K562 (cell line): ENCODE measurements around the gene ALPK1. TPM values are rescaled to one million over a fixed set of nuclear protein-coding genes. Genes with fewer than 3 reads are reported as not detected.

Experiments
- ATAC-seq: fragments of 200-7000 bp; cut with Tn5 transposase; 3 replicates; pipeline ENCODE4 v1.9.1; 2020; ENCODE audit warnings: moderate library complexity
- BruUV-seq: library from RNA; stranded (reverse); fragments of 400-500 nt; replicated peaks from 2 replicates; lab custom pipeline; 2021; lab: Mats Ljungman, UMichigan
- CTCF ChIA-PET: fragments of 300-600 bp; formaldehyde crosslinking; extraction: SDS; loops from one replicate; lab custom pipeline; 2021; ENCODE audit warnings: low intra/inter-chr PET ratio; lab: Yijun Ruan, JAX
- POLR2A ChIA-PET: fragments of 300-600, 350-650 bp; sonication (Branson Sonifier 250); formaldehyde crosslinking; extraction: SDS; loops from one replicate; lab custom pipeline; 2021; ENCODE audit warnings: antibody characterized with exemption, inconsistent platforms; lab: Yijun Ruan, JAX
- DNase-seq, 4 experiments: peaks; one replicate each; pipeline versions ENCODE4 v3.0.0 to v3.0.0-alpha.2; 2011 to 2018; ENCODE audit warnings: low spot score in 3 of 4, mixed read lengths in 3 of 4; ENCODE audit errors: extremely low read depth in 1 of 4
- FAIRE-seq: peaks from 2 replicates; lab custom pipeline; 2011; peaks lifted over from hg19 to GRCh38; lab: Jason Lieb, UNC
- H2AFZ ChIP-seq: 2 replicates; pipeline ENCODE4 v1.6.0; 2011; ENCODE audit warnings: low read depth, low read length, control low read depth, inconsistent platforms
- H3K27ac ChIP-seq: fragments of 200-600 bp; 3 replicates; pipeline ENCODE4 v1.8.0; 2011; ENCODE audit warnings: low read depth, mild to moderate bottlenecking, control low read depth, inconsistent platforms, low read length, moderate library complexity, mixed read lengths; ENCODE audit errors: extremely low read depth
- H3K27me3 ChIP-seq, 2 experiments: fragments of 300-600 bp in 1 of 2; 2 replicates in 1 of 2; 3 replicates in 1 of 2; pipeline versions ENCODE4 v1.6.0 to v1.8.0; 2011; ENCODE audit warnings: inconsistent platforms in 2 of 2, low read length in 2 of 2, mild to moderate bottlenecking in 1 of 2, mixed read lengths in 1 of 2, moderate library complexity in 1 of 2; ENCODE audit not compliant: control insufficient read depth in 2 of 2, insufficient read depth in 2 of 2
- H3K36me3 ChIP-seq: fragments of 300-600 bp; 3 replicates; pipeline ENCODE4 v1.8.0; 2011; ENCODE audit warnings: mild to moderate bottlenecking, low read length, inconsistent platforms; ENCODE audit not compliant: control insufficient read depth, insufficient read depth
- H3K4me1 ChIP-seq, 2 experiments: fragments of 200-600 bp in 1 of 2; replicated peaks in 1 of 2; 2 replicates in 1 of 2; 3 replicates in 1 of 2; pipeline versions ENCODE4 v1.5.1 to v1.8.0; 2011; ENCODE audit warnings: inconsistent platforms in 2 of 2, low read length in 2 of 2, mild to moderate bottlenecking in 1 of 2, mixed read lengths in 1 of 2, moderate library complexity in 1 of 2; ENCODE audit not compliant: control insufficient read depth in 2 of 2, insufficient read depth in 2 of 2
- H3K4me2 ChIP-seq: 2 replicates; pipeline ENCODE4 v1.6.1; 2011; ENCODE audit warnings: low read length, control low read depth, inconsistent platforms, mixed read lengths; ENCODE audit not compliant: insufficient read depth
- H3K4me3 ChIP-seq: fragments of 200-600 bp; sonication (generic), shearing (Covaris generic); 2 replicates; pipeline ENCODE4 v1.5.1; 2016; ENCODE audit warnings: control low read depth, inconsistent platforms
- H3K79me2 ChIP-seq: fragments of 200-600 bp; 3 replicates; pipeline ENCODE4 v1.8.0; 2011; ENCODE audit warnings: low read length, inconsistent platforms; ENCODE audit not compliant: control insufficient read depth, insufficient read depth
- H3K9ac ChIP-seq, 2 experiments: 2 replicates each; pipeline versions ENCODE4 v1.6.0 to v1.6.1; 2011; ENCODE audit warnings: low read depth in 2 of 2, low read length in 2 of 2, control low read depth in 1 of 2, inconsistent platforms in 1 of 2, mild to moderate bottlenecking in 1 of 2, mixed read lengths in 1 of 2; ENCODE audit not compliant: insufficient read depth in 1 of 2
- H3K9me1 ChIP-seq: one replicate; pipeline ENCODE4 v1.6.0; 2011; ENCODE audit warnings: inconsistent platforms, mild to moderate bottlenecking, low read length, moderate library complexity; ENCODE audit not compliant: control insufficient read depth, insufficient read depth
- H3K9me3 ChIP-seq: replicated peaks from 2 replicates; pipeline ENCODE4 v1.5.1; 2011; ENCODE audit warnings: low read depth, low read length, inconsistent platforms; ENCODE audit not compliant: control insufficient read depth, insufficient read depth
- H4K20me1 ChIP-seq: replicated peaks from 2 replicates; pipeline ENCODE4 v1.6.1; 2011; ENCODE audit warnings: low read length, inconsistent platforms, mixed read lengths; ENCODE audit not compliant: control insufficient read depth, insufficient read depth
- CBX3 ChIP-seq, 2 experiments: IDR thresholded peaks; 1 replicate in 1 of 2; 2 replicates in 1 of 2; pipeline ENCODE4 v1.6.1; 2012; ENCODE audit warnings: inconsistent platforms in 2 of 2, low read length in 2 of 2, borderline replicate concordance in 1 of 2, control low read depth in 1 of 2
- ETV1 ChIP-seq: fragments of 450-650 bp; conservative IDR thresholded peaks from 2 replicates; pipeline ENCODE4 v1.6.1; 2016; ENCODE audit warnings: missing genetic modification characterization, control low read depth, low read depth, missing compliant biosample characterization
- HDAC2 ChIP-seq: fragments of 450-650 bp; IDR thresholded peaks from 2 replicates; pipeline ENCODE4 v1.6.1; 2016; ENCODE audit warnings: mild to moderate bottlenecking
- HMGN3 ChIP-seq: IDR thresholded peaks from 2 replicates; pipeline ENCODE4 v1.6.1; 2011; ENCODE audit warnings: borderline replicate concordance, low read depth, mild to moderate bottlenecking, mixed read lengths, low read length; ENCODE audit not compliant: insufficient read length; ENCODE audit errors: extremely low read depth
- LEF1 ChIP-seq: fragments of 450-650 bp; IDR thresholded peaks from 2 replicates; pipeline ENCODE4 v1.6.1; 2016; ENCODE audit warnings: mild to moderate bottlenecking
- PRPF4 ChIP-seq: fragments of 200-400 bp; formaldehyde crosslinking; IDR thresholded peaks from one replicate; pipeline ENCODE4 v1.6.1; 2017; ENCODE audit warnings: low read length, low read depth, mild to moderate bottlenecking; ENCODE audit not compliant: insufficient read depth, poor library complexity, severe bottlenecking
- TGIF2 ChIP-seq: sonication (generic); formaldehyde crosslinking; IDR thresholded peaks from 2 replicates; pipeline ENCODE4 v1.8.1; 2022; ENCODE audit warnings: mild to moderate bottlenecking, missing genetic modification reagents, moderate library complexity
- U2AF1 ChIP-seq: fragments of 200-400 bp; formaldehyde crosslinking; optimal IDR thresholded peaks from 2 replicates; pipeline ENCODE3; 2017; ENCODE audit warnings: mild to moderate bottlenecking, low read depth, low read length, moderate library complexity
- WGBS: fragments of 100-300 bp; shearing (Covaris generic); methylation state at CpG from one replicate; pipeline ENCODE4 v1.1.6; 2016; ENCODE audit warnings: low coverage, mixed read lengths; ENCODE audit not compliant: insufficient coverage; ENCODE audit errors: missing lambda C conversion rate; 5-methylcytosine and 5-hydroxymethylcytosine counted together
- in situ Hi-C: fragments of 300-500 bp; cut with MboI; formaldehyde crosslinking; loops from 4 replicates; pipeline ENCODE4 v1.15.0; 2018; ENCODE audit warnings: inconsistent platforms, mixed read lengths
- intact Hi-C: fragments of 100-400 bp; cut with micrococcal nuclease; formaldehyde crosslinking; loops from 2 replicates; pipeline ENCODE4 v1.14.2; 2022
- polyA plus RNA-seq, 8 experiments: library from polyadenylated mRNA; depleted of rRNA in 4 of 8; stranded (reverse) in 5 of 8; unstranded in 3 of 8; fragments of >200 nt; fragmentation: Nextera tagmentation in 2 of 8; fragmentation: Illumina TruSeq in 1 of 8; extraction: Ambion mirVana in 2 of 8; extraction: Trizol in 1 of 8; gene quantifications; 2 replicates each; pipeline versions ENCODE4 v1.2.1 to v1.2.3, GENCODE V29; 2011 to 2014; ENCODE audit warnings: inconsistent platforms in 1 of 8, missing spikeins in 1 of 8
- total RNA-seq, 7 experiments: library from RNA; depleted of rRNA in 6 of 7; stranded (reverse); fragments of >200 nt in 6 of 7; fragmentation: Illumina TruSeq in 2 of 7; extraction: Trizol in 2 of 7; gene quantifications; 2 replicates each; pipeline versions ENCODE4 v1.2.1 to v1.2.3, GENCODE V29; 2011 to 2021; ENCODE audit warnings: low replicate concordance in 1 of 7
- TF ChIP-seq, protein P1 (sequence below), 2 experiments: fragments of 450-650 bp in 1 of 2; sonication (generic) in 1 of 2; formaldehyde crosslinking in 1 of 2; IDR thresholded peaks in 1 of 2; conservative IDR thresholded peaks in 1 of 2; 2 replicates each; pipeline versions ENCODE4 v1.6.1 to v1.8.1; 2016 to 2023; ENCODE audit warnings: mild to moderate bottlenecking in 2 of 2, moderate library complexity in 2 of 2, inconsistent platforms in 1 of 2, missing genetic modification reagents in 1 of 2
- TF ChIP-seq, protein P2 (sequence below): fragments of 450-650 bp; formaldehyde crosslinking; IDR thresholded peaks from 2 replicates; pipeline ENCODE4 v1.4.0; 2020; ENCODE audit warnings: mild to moderate bottlenecking, mixed read lengths
- TF ChIP-seq, protein P3 (sequence below): sonication (generic); formaldehyde crosslinking; IDR thresholded peaks from 2 replicates; pipeline ENCODE4 v1.8.1; 2022; ENCODE audit warnings: missing genetic modification reagents

ALPK1 gene
- total and polyA plus RNA-seq, 9 of the 15 experiments (the other 6 are each of a cell fraction or from before 2014, with no cell fraction given), result 2.3 to 6.9 (median 4.6) TPM

DNA sequence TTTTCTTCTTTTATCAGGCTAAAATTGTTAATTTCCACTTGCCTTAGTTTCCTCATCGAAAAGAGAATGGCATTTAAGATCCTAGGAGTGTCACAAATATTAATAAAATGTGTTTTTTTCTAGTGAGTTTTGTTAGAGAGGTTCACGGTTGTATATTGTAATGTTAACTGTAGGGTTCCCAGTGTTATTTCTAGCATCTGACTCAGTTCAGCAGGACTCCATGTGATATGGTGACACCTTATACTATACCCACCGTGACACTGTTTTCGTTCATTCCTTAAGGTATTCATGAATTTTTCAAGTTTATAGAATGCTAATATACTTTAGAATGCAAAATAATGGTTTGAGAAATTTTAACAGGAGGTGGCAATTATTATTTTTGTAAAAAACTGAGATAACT lies 128.7 kb downstream of the ALPK1 start:
- peaks cover 2 to 3% of the 10 kb centered on the region in 2 experiments; a peak in 1 of 5 replicates for H3K27me3 ChIP-seq
- no peaks in the 10 kb centered on the region for H3K9me1 ChIP-seq
- POLR2A ChIA-PET, result no interaction called here
- no peak for DNase-seq
- no peaks in the 10 kb centered on the region for H3K79me2 ChIP-seq
- intact Hi-C loops, result no loop called here
- H3K9me3 ChIP-seq, result no peaks in the 10 kb centered on the region
- no peaks in the 10 kb centered on the region for H3K4me1 ChIP-seq
- H4K20me1 ChIP-seq, result no peaks in the 10 kb centered on the region
- H3K4me3 ChIP-seq, result no peak overlapping the region
- FAIRE-seq, result no peak
- no peak overlapping the region for H3K4me2 ChIP-seq
- 9% methylated on average over 4 of the region's 4 CpGs for WGBS
- H3K36me3 ChIP-seq, result no peaks in the 10 kb centered on the region
- CTCF ChIA-PET, result no interaction called here
- TF ChIP-seq, protein P1, sequence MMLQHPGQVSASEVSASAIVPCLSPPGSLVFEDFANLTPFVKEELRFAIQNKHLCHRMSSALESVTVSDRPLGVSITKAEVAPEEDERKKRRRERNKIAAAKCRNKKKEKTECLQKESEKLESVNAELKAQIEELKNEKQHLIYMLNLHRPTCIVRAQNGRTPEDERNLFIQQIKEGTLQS (IDR thresholded peaks at IDR 0.05), result no peak
- TF ChIP-seq, protein P1 (CRISPR knock-in tag; conservative IDR thresholded peaks at IDR 0.05), result no peak
- TF ChIP-seq U2AF1 (no peak), HMGN3 (no peak), PRPF4 (no peak), CBX3 (IDR thresholded peaks at IDR 0.05; ENCODE audit: borderline replicate concordance in 1 of 2, low read length in 2 of 2) (no peak), ETV1 (tag) (no peak), TGIF2 (CRISPR knock-in tag) (no peak), LEF1 (no peak), HDAC2 (no peak)
- TF ChIP-seq, protein P2, sequence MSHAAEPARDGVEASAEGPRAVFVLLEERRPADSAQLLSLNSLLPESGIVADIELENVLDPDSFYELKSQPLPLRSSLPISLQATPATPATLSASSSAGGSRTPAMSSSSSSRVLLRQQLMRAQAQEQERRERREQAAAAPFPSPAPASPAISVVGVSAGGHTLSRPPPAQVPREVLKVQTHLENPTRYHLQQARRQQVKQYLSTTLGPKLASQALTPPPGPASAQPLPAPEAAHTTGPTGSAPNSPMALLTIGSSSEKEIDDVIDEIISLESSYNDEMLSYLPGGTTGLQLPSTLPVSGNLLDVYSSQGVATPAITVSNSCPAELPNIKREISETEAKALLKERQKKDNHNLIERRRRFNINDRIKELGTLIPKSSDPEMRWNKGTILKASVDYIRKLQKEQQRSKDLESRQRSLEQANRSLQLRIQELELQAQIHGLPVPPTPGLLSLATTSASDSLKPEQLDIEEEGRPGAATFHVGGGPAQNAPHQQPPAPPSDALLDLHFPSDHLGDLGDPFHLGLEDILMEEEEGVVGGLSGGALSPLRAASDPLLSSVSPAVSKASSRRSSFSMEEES (CRISPR knock-in tag), result no peak
- TF ChIP-seq, protein P3, sequence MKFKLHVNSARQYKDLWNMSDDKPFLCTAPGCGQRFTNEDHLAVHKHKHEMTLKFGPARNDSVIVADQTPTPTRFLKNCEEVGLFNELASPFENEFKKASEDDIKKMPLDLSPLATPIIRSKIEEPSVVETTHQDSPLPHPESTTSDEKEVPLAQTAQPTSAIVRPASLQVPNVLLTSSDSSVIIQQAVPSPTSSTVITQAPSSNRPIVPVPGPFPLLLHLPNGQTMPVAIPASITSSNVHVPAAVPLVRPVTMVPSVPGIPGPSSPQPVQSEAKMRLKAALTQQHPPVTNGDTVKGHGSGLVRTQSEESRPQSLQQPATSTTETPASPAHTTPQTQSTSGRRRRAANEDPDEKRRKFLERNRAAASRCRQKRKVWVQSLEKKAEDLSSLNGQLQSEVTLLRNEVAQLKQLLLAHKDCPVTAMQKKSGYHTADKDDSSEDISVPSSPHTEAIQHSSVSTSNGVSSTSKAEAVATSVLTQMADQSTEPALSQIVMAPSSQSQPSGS, result no peak
- no peak for ATAC-seq
- H3K27ac ChIP-seq, result no peak overlapping the region
- BruUV-seq, result no TSS peak
- H2AFZ ChIP-seq, result no peak overlapping the region
- in situ Hi-C loops, result no loop called here
- no peak overlapping the region for H3K9ac ChIP-seq
